ENCODE data around the gene PTCD1.
"Not testable (repeated sequence)": the region's sequence is repeated elsewhere in the genome, so short reads cannot be mapped to it uniquely, and the experiment has no call there.

Gene PTCD1

DNA sequence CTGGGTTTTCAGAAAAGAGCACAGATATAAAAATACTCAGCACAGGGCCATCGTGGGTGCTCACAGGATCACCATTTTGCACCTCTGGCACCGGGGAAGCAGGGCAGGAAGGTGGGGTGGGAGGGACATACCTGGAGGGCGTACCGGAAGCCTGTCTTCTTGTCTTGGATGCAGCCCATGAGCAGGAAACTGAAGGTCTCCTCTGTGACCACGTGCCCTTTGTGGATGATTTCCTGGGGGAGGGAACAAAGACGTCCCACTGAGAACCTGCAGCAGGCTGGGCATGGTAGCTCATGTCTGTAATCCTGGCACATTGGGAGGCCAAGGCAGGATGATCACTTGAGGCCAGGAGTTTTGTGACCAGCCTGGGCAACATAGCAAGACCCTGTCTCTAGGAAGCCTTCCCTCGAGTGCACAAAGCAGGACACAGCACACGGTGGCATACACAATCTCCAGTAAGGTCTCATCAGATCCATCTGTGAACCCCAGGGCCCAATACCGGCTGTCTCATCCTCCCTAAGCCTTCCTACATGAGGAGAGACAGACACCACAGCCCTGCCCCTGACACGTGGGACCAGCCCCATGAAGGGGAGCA lies 9.5 kb downstream of the PTCD1 start:
- Mint-ChIP-seq H3K4me1 (ENCODE audit: low read depth) (no peaks in the 10 kb centered on the region), H3K27ac (no peak overlapping the region), H3K36me3 (ENCODE audit: low read depth) (peaks cover 32% of the 10 kb centered on the region), H3K4me3 (no peak overlapping the region), H3K9me3 (no peaks in the 10 kb centered on the region), H3K27me3 (no peaks in the 10 kb centered on the region)

DNA sequence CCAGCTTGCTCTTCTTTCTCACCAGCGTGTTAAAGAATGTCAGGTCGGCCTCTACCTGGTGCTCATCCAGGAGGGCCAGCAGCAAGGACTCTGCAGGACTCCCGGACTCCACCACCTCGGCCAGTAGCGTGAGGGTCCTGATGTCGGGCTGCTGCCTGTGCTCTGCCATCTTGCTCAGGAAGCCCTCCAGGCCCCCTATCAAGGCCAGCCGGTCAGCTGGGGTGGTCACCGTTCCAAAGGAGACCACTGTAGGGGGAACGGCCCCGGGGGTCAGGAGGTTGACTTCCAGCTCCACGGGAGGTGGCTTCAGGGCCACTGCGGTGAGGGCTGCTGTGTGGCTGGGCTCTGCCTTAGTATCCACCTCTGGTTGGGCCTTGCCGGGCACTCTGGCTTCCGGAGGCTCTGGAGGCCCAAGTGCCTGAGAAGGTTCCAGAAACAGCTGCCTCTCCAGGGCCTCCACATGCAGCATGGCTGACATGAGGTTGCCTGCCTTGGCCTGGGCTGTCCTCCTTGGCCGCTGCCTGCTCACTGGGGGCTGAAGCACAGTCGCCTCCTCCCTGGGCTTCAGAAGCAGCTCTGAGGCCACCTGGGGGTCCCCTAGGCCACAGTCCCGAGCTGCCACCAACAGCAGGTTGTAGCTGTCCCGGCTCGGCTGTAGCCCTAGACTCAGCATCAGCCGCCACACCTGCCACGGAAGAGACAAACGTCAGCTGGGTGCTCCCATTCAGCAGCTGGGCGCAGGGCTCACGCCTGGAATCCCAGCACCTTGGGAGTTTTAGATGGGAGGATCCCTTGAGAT lies 13.5 kb downstream of the PTCD1 start:
- Mint-ChIP-seq H3K4me3 (no peak overlapping the region), H3K27ac (no peak overlapping the region), H3K4me1 (ENCODE audit: low read depth) (no peaks in the 10 kb centered on the region), H3K27me3 (no peaks in the 10 kb centered on the region), H3K9me3 (no peaks in the 10 kb centered on the region), H3K36me3 (ENCODE audit: low read depth) (peaks cover 29% of the 10 kb centered on the region)

- Mint-ChIP-seq H3K4me3 (no peak overlapping the region), H3K9me3 (no peaks in the 10 kb centered on the region), H3K27me3 (no peaks in the 10 kb centered on the region), H3K4me1 (ENCODE audit: low read depth) (no peaks in the 10 kb centered on the region), H3K36me3 (ENCODE audit: low read depth) (peaks cover 41% of the 10 kb centered on the region), H3K27ac (no peak overlapping the region)
Measured at GRCh38 chr7:99422625-99423024, 16.0 kb downstream of the PTCD1 start.

GRCh38 chr7:99422186-99422585 lies 16.4 kb downstream of the PTCD1 start:
- no peaks in the 10 kb centered on the region for H3K4me1 Mint-ChIP-seq (ENCODE audit: low read depth)
- no peaks in the 10 kb centered on the region for H3K9me3 Mint-ChIP-seq
- H3K27me3 Mint-ChIP-seq: no peaks in the 10 kb centered on the region
- peaks cover 46% of the 10 kb centered on the region for H3K36me3 Mint-ChIP-seq (ENCODE audit: low read depth)
- H3K27ac Mint-ChIP-seq: no peak overlapping the region
- H3K4me3 Mint-ChIP-seq: no peak overlapping the region

DNA sequence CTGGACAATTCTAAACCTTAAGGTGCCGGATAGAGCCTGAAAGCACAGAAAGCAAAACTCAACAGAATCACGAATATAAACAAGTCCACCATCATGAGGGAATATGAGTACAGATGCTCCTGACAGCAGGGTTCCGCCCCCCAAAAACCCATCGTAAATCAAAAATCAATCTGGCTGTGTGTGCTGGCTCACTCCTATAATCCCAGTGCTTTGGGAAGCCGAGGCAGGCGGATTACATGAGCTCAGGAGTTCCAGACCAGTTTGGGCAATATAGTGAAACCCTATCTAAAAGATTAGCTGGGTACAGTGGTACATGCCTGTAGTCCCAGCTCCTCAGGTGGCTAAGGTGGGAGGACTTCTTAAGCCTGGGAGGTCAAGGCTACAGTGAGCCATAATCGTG lies 17.6 kb downstream of the PTCD1 start:
- H3K36me3 Mint-ChIP-seq (ENCODE audit: low read depth): peaks cover 56% of the 10 kb centered on the region
- no peaks in the 10 kb centered on the region for H3K27me3 Mint-ChIP-seq
- no peak overlapping the region for H3K27ac Mint-ChIP-seq
- H3K4me3 Mint-ChIP-seq: no peak overlapping the region
- peaks cover 3% of the 10 kb centered on the region for H3K4me1 Mint-ChIP-seq (ENCODE audit: low read depth)
- no peaks in the 10 kb centered on the region for H3K9me3 Mint-ChIP-seq

DNA sequence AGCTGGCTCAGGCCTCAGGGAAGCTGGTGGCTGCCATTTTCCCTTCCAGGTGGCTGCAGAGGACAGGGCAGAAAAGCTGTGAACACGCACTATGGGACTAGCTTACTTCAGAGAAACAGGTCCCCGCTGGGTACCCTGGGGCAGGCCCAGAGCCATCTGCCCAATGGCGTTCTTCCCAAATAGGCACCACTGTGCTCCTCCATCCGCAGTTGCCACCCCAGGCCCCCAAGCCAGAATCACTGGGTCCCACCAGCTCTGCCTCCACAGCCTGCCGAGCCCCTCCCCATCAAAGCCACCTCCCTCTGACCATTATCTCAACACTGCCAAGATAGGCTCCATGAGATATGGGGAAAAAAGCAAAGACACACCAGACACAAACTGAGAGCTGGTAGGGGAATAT lies 18.4 kb downstream of the PTCD1 start:
- Mint-ChIP-seq H3K27ac (no peak overlapping the region), H3K36me3 (ENCODE audit: low read depth) (peaks cover 56% of the 10 kb centered on the region), H3K27me3 (no peaks in the 10 kb centered on the region), H3K9me3 (no peaks in the 10 kb centered on the region), H3K4me1 (ENCODE audit: low read depth) (peaks cover 5% of the 10 kb centered on the region), H3K4me3 (no peak overlapping the region)

DNA sequence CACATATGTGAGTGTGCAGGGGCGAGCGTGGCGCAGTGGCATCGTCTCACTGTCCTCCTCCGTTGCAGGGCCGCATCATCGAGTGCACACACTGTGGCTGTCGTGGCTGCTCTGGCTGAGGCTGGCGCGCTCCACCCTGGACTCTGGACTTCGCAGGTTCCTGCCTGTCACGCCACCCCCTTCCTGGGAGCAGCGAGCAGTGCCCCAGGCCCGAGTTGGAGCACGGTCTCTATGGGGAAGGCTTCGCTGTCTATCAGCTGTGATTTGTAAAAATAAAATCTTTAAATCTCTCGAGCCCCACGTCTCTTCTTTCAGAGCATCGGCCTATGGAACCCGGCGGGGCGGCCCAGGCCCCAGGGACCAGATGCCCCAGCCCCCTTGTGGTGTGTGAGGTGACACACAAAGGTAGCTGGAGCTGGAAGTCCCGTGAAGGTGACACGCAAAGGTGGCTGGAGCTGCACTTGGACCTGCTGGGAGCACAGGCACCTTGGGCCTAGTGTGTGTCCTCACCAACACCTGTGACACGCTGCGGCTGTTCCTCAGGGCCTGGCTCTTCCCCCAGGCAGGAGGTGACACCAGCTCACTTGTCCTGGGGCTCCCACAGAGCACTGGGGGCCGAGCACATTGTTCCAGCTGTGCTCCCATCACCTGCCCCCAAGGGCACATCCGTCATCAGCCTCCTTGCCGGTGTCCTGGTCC lies 19.1 kb downstream of the PTCD1 start:
- Mint-ChIP-seq H3K4me3 (no peak overlapping the region), H3K27me3 (no peaks in the 10 kb centered on the region), H3K36me3 (ENCODE audit: low read depth) (peaks cover 57% of the 10 kb centered on the region), H3K4me1 (ENCODE audit: low read depth) (peaks cover 5% of the 10 kb centered on the region), H3K9me3 (no peaks in the 10 kb centered on the region), H3K27ac (no peak overlapping the region)

DNA sequence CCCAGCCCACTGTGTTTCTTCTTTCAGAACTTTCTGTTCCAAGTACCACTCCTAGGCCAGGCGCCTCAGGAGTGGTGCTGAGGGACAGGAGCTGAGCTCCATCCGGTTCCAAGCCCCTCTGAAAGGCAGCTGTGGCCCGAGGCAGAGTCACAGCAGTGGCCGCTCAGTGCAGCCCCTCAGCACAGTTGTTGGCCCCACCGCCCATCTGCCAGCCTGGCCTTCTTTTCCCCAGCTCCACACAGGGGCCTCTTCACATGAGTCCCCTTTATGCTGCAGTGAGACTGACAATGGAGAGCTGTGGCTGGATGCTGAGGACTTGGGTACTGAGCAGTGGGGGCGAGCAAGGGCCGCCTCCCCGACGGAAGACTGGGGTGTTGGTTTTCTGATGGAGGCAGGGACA lies 20.3 kb downstream of the PTCD1 start:
- Mint-ChIP-seq H3K9me3 (no peaks in the 10 kb centered on the region), H3K4me1 (ENCODE audit: low read depth) (peaks cover 6% of the 10 kb centered on the region), H3K27me3 (no peaks in the 10 kb centered on the region), H3K27ac (no peak overlapping the region), H3K4me3 (no peak overlapping the region), H3K36me3 (ENCODE audit: low read depth) (peaks cover 56% of the 10 kb centered on the region)

DNA sequence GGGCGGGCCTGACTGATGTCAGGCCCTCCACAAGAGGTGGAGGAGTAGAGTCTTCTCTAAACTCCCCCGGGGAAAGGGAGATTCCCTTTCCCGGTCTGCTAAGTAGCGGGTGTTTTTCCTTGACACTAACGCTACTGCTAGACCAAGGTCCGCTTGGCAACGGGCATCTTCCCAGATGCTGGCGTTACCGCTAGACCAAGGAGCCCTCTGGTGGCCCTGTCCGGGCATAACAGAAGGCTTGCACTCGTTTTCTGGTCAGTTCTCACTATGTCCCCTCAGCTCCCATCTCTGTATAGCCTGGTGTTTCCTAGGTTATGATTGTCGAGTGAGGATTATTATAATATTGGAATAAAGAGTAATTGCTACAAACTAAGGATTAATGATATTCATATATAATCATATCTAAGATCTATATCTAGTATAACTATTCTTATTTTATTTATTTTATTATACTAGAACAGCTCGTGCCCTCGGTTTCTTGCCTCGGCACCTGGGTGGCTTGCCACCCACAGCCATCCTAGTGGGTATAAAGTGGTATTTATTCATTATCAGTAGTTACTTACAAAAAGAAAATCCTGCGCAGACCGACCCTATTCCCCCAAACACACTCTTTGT lies 23.0 kb downstream of the PTCD1 start:
- H3K4me1 Mint-ChIP-seq (ENCODE audit: low read depth): peaks cover 18% of the 10 kb centered on the region
- peaks cover 71% of the 10 kb centered on the region for H3K36me3 Mint-ChIP-seq (ENCODE audit: low read depth)
- H3K27ac Mint-ChIP-seq, H3K9me3 Mint-ChIP-seq, H3K27me3 Mint-ChIP-seq, H3K4me3 Mint-ChIP-seq: not testable (repeated sequence)

DNA sequence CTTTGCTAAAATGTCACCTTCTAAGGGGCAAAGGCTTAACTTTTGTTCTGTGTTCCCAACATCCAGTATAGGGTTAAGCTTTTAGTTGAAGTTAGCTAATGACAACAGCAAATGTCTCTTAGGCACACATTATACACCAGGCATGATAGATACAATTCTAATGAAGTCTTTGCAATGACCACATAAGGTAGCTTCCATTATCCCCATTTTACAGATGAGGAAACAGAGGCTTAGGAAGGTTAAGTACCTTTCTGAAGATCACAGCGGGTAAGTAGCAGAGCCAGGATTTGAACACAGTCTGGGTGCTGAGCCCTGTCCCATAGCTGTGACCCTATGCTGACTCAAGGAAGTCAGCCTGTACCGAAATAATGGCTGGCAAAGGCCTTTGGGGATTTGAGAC lies 28.0 kb downstream of the PTCD1 start:
- Mint-ChIP-seq H3K27me3 (no peaks in the 10 kb centered on the region), H3K9me3 (no peaks in the 10 kb centered on the region), H3K4me1 (ENCODE audit: low read depth) (peaks cover 46% of the 10 kb centered on the region), H3K27ac (peak overlapping the region; percentile 94), H3K36me3 (ENCODE audit: low read depth) (peaks cover 48% of the 10 kb centered on the region), H3K4me3 (peak overlapping the region; percentile 93)

- peak overlapping the region; percentile 93 for H3K4me3 Mint-ChIP-seq
- peak overlapping the region; percentile 94 for H3K27ac Mint-ChIP-seq
- no peaks in the 10 kb centered on the region for H3K9me3 Mint-ChIP-seq
- H3K36me3 Mint-ChIP-seq (ENCODE audit: low read depth): peaks cover 42% of the 10 kb centered on the region
- no peaks in the 10 kb centered on the region for H3K27me3 Mint-ChIP-seq
- H3K4me1 Mint-ChIP-seq (ENCODE audit: low read depth): peaks cover 46% of the 10 kb centered on the region
Measured at GRCh38 chr7:99409806-99410205, 28.8 kb downstream of the PTCD1 start.

DNA sequence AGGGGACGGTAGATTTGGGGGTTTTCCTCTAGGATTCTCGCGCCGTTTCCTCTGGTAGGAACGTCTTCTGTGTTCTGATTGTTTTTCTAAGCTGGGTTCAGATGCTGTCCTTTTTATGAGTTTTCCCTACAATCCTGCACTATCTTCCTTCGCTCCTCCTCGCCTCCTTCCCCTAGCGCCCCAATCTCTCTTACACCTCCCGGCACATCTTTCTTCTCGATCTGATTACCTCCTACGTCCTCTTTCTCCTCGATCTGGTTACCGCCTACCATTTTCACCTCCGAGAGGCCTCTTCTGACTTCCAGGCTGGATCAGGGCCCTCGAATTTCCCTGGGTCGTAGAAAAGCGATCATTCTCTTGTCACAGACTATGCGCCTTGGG lies 29.4 kb downstream of the PTCD1 start:
- Mint-ChIP-seq H3K9me3 (no peaks in the 10 kb centered on the region), H3K4me3 (peak overlapping the region; percentile 93), H3K27me3 (no peaks in the 10 kb centered on the region), H3K4me1 (ENCODE audit: low read depth) (peaks cover 48% of the 10 kb centered on the region), H3K27ac (peak overlapping the region; percentile 94), H3K36me3 (ENCODE audit: low read depth) (peaks cover 43% of the 10 kb centered on the region)

GRCh38 chr7:99408379-99409191 lies 30.0 kb downstream of the PTCD1 start, which contains the start of the genes BUD31 and PDAP1:
BUD31 (plus strand) TSS chr7:99408969; CDS start chr7:99411093, 2,124 bp downstream.
PDAP1 (minus strand) TSS chr7:99408597; CDS start chr7:99408548, 49 bp downstream.
- Mint-ChIP-seq H3K36me3 (ENCODE audit: low read depth) (peaks cover 48% of the 10 kb centered on the region), H3K4me1 (ENCODE audit: low read depth) (peaks cover 50% of the 10 kb centered on the region), H3K27ac (peak within 1 kb of the TSS; percentile 94), H3K9me3 (no peaks in the 10 kb centered on the region), H3K4me3 (peak within 1 kb of the TSS; percentile 93), H3K27me3 (no peaks in the 10 kb centered on the region)

DNA sequence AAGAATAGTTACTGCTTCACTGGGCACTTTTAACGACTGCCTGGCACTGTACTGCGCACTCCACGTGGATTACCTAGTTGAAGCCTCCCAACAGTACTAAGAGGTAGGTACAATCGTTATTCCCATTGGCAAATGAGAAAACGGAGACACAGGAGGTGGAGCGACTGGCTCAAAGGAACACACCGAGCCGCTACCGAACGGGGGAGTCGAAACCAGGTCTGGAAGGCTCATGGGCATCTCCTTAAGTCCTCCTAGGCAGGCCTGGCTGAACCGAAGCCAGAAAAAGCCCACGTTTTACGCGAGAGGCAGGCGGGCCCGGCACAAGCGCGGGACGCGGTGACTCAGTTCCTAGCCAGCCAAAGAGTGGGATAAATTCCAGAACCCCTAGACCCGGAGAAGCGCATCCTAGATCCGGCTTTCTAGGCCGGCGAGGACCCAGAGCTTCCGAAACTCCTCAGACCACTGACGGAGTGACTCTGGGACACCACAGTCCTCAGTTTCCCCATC lies 30.7 kb downstream of the PTCD1 start:
- H3K4me3 Mint-ChIP-seq: peak overlapping the region; percentile 93
- peaks cover 48% of the 10 kb centered on the region for H3K4me1 Mint-ChIP-seq (ENCODE audit: low read depth)

More for the DNA sequence above, 30.7 kb downstream of the PTCD1 start:
- peak overlapping the region; percentile 94 for H3K27ac Mint-ChIP-seq
- H3K36me3 Mint-ChIP-seq (ENCODE audit: low read depth): peaks cover 50% of the 10 kb centered on the region
- H3K27me3 Mint-ChIP-seq: no peaks in the 10 kb centered on the region
- no peaks in the 10 kb centered on the region for H3K9me3 Mint-ChIP-seq
